IPS DF 4.7 (cell line): Measurements from ENCODE around the gene CTU2.

ENCODE experiments used
- DNase-seq: peaks from one replicate; pipeline ENCODE4 v3.0.0-alpha.2; 2013; ENCODE audit warnings: low spot score; ENCODE audit errors: extremely low read depth

CTU2 gene

GRCh38 chr16:88713568-88714419 lies 7.5 kb downstream of the CTU2 start:
- no peak for DNase-seq

GRCh38 chr16:88714420-88715302 lies 8.4 kb downstream of the CTU2 start:
- DNase-seq: no peak

- DNase-seq: no peak
These were observed 9.2 kb downstream of the CTU2 start for GRCh38 chr16:88715312-88716190.

- DNase-seq: no peak
These were observed 9.9 kb downstream of the CTU2 start for GRCh38 chr16:88716201-88716600.

GRCh38 chr16:88716601-88717001 lies 10.3 kb downstream of the CTU2 start:
- DNase-seq: no peak

- DNase-seq: no peak
These were observed 11.9 kb downstream of the CTU2 start for GRCh38 chr16:88718178-88718577.

- no peak for DNase-seq
These were observed 13.1 kb downstream of the CTU2 start for GRCh38 chr16:88719267-88719932.

GRCh38 chr16:88719933-88720296 lies 13.6 kb downstream of the CTU2 start:
- DNase-seq: no peak

GRCh38 chr16:88720396-88720970 lies 14.2 kb downstream of the CTU2 start:
- DNase-seq: no peak

GRCh38 chr16:88721236-88721635 lies 14.9 kb downstream of the CTU2 start:
- no peak for DNase-seq

GRCh38 chr16:88721815-88722755 lies 15.8 kb downstream of the CTU2 start:
- no peak for DNase-seq

GRCh38 chr16:88722784-88723506 lies 16.6 kb downstream of the CTU2 start:
- no peak for DNase-seq

GRCh38 chr16:88723507-88723887 lies 17.2 kb downstream of the CTU2 start:
- no peak for DNase-seq

GRCh38 chr16:88723911-88724310 lies 17.6 kb downstream of the CTU2 start:
- no peak for DNase-seq

- DNase-seq: no peak
These were observed 18.7 kb downstream of the CTU2 start for GRCh38 chr16:88724855-88725555.

- no peak for DNase-seq
These were observed 19.5 kb downstream of the CTU2 start for GRCh38 chr16:88725609-88726407.

GRCh38 chr16:88726408-88726749 lies 20.1 kb downstream of the CTU2 start:
- no peak for DNase-seq
